Spleen (tissue), 7 donors: Measurements from ENCODE around the gene RABL2B.
"Not testable (repeated sequence)": the region's sequence is repeated elsewhere in the genome, so short reads cannot be mapped to it uniquely, and the experiment has no call there.

Experiments
- CTCF ChIP-seq, 11 experiments: fragments of 200-600 bp in 7 of 11; fragments of 450-650 bp in 4 of 11; sonication (generic) in 4 of 11; IDR thresholded peaks in 8 of 11; conservative IDR thresholded peaks in 3 of 11; 1 replicate in 7 of 11; 2 replicates in 4 of 11; pipeline versions ENCODE4 v1.4.0 to v1.8.0; 2016 to 2021; ENCODE audit warnings: antibody characterized with exemption in 11 of 11, inconsistent platforms in 4 of 11, mild to moderate bottlenecking in 1 of 11
- POLR2A ChIP-seq, 3 donors: fragments of 450-650 bp; IDR thresholded peaks; one replicate each; pipeline ENCODE4 v1.5.1; 2017; ENCODE audit warnings: antibody characterized with exemption in 3 of 3, mild to moderate bottlenecking in 1 of 3
- POLR2AphosphoS5 ChIP-seq, 3 donors: sonication (generic); formaldehyde crosslinking; IDR thresholded peaks; one replicate each; pipeline ENCODE4 v1.5.1; 2017; ENCODE audit warnings: antibody characterized with exemption in 3 of 3
- donor health status: DM: no; HTN: no; CAD: no; lungs with moderate emphysema.
- donor health status: DM: no; HTN: no; CAD: no.
- donor health status: DM: no; HTN: no; CAD: no.

- TF ChIP-seq POLR2A (IDR thresholded peaks at IDR 0.05); CTCF (IDR thresholded peaks at IDR 0.05 in 8 of 11, conservative IDR thresholded peaks at IDR 0.05 in 3 of 11); POLR2AphosphoS5 (IDR thresholded peaks at IDR 0.05): not testable (repeated sequence)
These were observed 34.8 kb downstream of the RABL2B start for GRCh38 chr22:50748630-50749029.
